ENCODE measurements around the gene NPAS2.

GRCh38 chr2:101040761-101041160 lies 220.8 kb downstream of the NPAS2 start:
- no peak for TF ChIP-seq MEF2A (IDR thresholded peaks at IDR 0.05; ENCODE audit: borderline replicate concordance, low read depth)
- TF ChIP-seq YY1 (IDR thresholded peaks at IDR 0.05; ENCODE audit: low read depth), result no peak
- TF ChIP-seq EP300 (IDR thresholded peaks at IDR 0.05; ENCODE audit: borderline replicate concordance in 1 of 2, low read depth in 1 of 2, low read length in 1 of 2), result peak in 1 of 2 experiments; percentile 56; a peak in 2 of 4 replicates
- TF ChIP-seq POLR2AphosphoS5 (IDR thresholded peaks at IDR 0.05; ENCODE audit: low read depth, low read length), result no peak
- peak; percentile 85 for TF ChIP-seq MXI1 (IDR thresholded peaks at IDR 0.05; ENCODE audit: low read depth, low read length)
- TF ChIP-seq SMC3 (IDR thresholded peaks at IDR 0.05; ENCODE audit: low read depth, low read length), result no peak
- no peak for TF ChIP-seq CTCF (IDR thresholded peaks at IDR 0.05)
- no peak for TF ChIP-seq NRF1 (IDR thresholded peaks at IDR 0.05; ENCODE audit: low read depth, low read length)
- TF ChIP-seq PBX3 (IDR thresholded peaks at IDR 0.05), result no peak
- peak; percentile 33 for TF ChIP-seq CHD2 (IDR thresholded peaks at IDR 0.05; ENCODE audit: low read length, partially characterized antibody)
- no peak for TF ChIP-seq RXRA (IDR thresholded peaks at IDR 0.05; ENCODE audit: borderline replicate concordance, low read depth)

Measured in SK-N-SH (cell line).